Stimulated activated CD8-positive, alpha-beta memory T cell treated with anti-CD3 and anti-CD28 coated beads, Interleukin-15, amount 100 ng/mL, for 24 hours (primary cell): ENCODE results near the gene TSPAN12.

ENCODE experiments used
- DNase-seq: peaks from one replicate; pipeline ENCODE4 v3.0.0-alpha.2; 2020; ENCODE audit warnings: low read depth

The TSPAN12 gene

DNA sequence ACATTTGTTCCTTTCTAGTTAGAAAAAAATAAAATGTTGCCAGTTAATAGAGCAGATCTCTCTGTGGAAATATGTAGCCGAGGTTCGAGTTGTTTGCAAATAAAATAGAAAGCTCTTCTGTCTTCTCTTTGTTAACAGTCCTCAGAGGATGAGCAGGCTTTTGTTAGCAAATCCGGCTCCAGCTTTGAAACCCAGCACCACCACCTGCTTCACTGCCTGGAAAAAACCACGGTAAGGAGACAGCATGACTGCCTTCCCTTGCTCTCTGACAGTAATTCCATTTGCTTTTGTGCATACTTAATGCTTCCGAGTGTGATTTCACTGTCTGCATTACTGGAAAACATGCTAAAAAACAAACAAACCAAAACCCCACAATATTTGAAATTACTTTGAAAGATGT is 115.6 kb downstream of the TSPAN12 start:
- DNase-seq: no peak

DNA sequence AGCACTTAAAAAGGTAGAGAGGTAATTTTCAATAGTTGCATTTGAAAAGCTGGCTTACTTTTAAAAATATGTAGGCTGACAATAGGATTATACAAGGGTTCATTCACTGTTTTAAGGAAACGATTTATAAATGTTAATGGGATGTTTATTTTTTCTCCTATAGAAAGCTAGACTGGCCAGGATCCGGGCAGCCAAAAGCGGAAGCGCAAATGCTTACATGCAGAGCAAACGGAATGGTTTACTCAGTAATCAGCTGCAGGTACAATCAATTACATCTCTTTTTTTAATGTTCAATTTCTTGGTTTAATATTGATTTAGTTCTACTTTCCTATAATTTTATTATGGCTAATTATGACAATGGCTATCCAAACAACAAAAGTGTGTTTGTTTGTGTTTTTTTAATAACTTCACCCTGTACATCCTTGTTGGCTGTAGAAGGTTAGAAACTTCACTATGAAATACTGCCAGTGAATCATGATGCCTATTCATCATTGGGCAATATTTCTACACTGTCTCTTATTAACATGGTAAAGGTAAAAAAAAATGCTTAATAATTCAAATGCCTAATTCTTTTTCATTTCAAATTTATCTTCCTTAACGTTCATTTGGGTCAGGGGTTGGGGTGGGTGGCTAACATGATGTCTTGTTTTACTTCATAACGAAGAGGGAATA is 116.4 kb downstream of the TSPAN12 start:
- no peak for DNase-seq

DNA sequence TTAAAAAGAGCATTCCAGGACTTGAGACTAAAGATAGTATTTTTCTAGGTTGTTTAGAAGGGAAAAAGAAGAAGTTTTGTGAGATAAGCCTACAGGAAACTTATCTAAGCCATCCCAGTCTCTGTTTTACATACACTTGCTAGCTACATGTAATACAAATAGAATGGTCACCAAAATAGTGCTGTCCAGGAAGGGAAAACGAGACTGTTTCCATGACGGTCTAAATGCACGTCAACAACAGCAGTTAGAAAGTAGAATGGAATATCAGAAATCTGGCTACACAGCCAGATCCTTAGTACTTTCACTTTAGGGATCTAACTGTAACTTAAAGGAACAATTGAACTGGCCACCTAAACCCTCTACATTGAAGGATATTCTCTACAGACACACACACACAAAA is 117.6 kb downstream of the TSPAN12 start:
- no peak for DNase-seq

DNA sequence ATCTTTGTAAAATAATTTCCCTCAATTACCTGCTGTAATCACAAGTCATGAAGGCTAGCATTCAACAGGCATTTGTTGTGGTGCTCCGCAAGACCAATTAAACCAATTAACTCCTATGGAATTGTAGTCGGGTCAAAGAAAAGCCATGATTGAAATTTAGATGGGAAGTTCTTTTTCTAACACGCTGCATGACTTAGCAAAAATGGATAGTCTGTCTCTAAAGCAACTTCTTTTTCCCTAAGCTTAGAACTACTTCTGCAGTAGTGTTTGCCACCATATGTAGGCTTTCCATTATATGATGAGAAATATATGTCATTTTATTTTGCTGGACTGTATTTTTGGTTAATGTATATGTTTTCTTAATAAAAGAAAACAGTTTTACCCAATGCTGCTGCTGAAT is 119.1 kb downstream of the TSPAN12 start:
- DNase-seq: no peak
